K562 (cell line): ENCODE results near the gene NRG3. TPM values are rescaled to one million over a fixed set of nuclear protein-coding genes. Genes with fewer than 3 reads are reported as not detected.

Source experiments
- ATAC-seq: fragments of 200-7000 bp; cut with Tn5 transposase; 3 replicates; pipeline ENCODE4 v1.9.1; 2020; ENCODE audit warnings: moderate library complexity
- BruUV-seq: library from RNA; stranded (reverse); fragments of 400-500 nt; replicated peaks from 2 replicates; lab custom pipeline; 2021; lab: Mats Ljungman, UMichigan
- CTCF ChIA-PET: fragments of 300-600 bp; formaldehyde crosslinking; extraction: SDS; loops from one replicate; lab custom pipeline; 2021; ENCODE audit warnings: low intra/inter-chr PET ratio; lab: Yijun Ruan, JAX
- POLR2A ChIA-PET: fragments of 300-600, 350-650 bp; sonication (Branson Sonifier 250); formaldehyde crosslinking; extraction: SDS; loops from one replicate; lab custom pipeline; 2021; ENCODE audit warnings: antibody characterized with exemption, inconsistent platforms; lab: Yijun Ruan, JAX
- DNase-seq, 4 experiments: peaks; one replicate each; pipeline versions ENCODE4 v3.0.0 to v3.0.0-alpha.2; 2011 to 2018; ENCODE audit warnings: low spot score in 3 of 4, mixed read lengths in 3 of 4; ENCODE audit errors: extremely low read depth in 1 of 4
- FAIRE-seq: peaks from 2 replicates; lab custom pipeline; 2011; peaks lifted over from hg19 to GRCh38; lab: Jason Lieb, UNC
- H2AFZ ChIP-seq: 2 replicates; pipeline ENCODE4 v1.6.0; 2011; ENCODE audit warnings: low read depth, low read length, control low read depth, inconsistent platforms
- H3K27ac ChIP-seq: fragments of 200-600 bp; 3 replicates; pipeline ENCODE4 v1.8.0; 2011; ENCODE audit warnings: low read depth, mild to moderate bottlenecking, control low read depth, inconsistent platforms, low read length, moderate library complexity, mixed read lengths; ENCODE audit errors: extremely low read depth
- H3K27me3 ChIP-seq, 2 experiments: fragments of 300-600 bp in 1 of 2; 2 replicates in 1 of 2; 3 replicates in 1 of 2; pipeline versions ENCODE4 v1.6.0 to v1.8.0; 2011; ENCODE audit warnings: inconsistent platforms in 2 of 2, low read length in 2 of 2, mild to moderate bottlenecking in 1 of 2, mixed read lengths in 1 of 2, moderate library complexity in 1 of 2; ENCODE audit not compliant: control insufficient read depth in 2 of 2, insufficient read depth in 2 of 2
- H3K36me3 ChIP-seq: fragments of 300-600 bp; 3 replicates; pipeline ENCODE4 v1.8.0; 2011; ENCODE audit warnings: mild to moderate bottlenecking, low read length, inconsistent platforms; ENCODE audit not compliant: control insufficient read depth, insufficient read depth
- H3K4me1 ChIP-seq, 2 experiments: fragments of 200-600 bp in 1 of 2; replicated peaks in 1 of 2; 2 replicates in 1 of 2; 3 replicates in 1 of 2; pipeline versions ENCODE4 v1.5.1 to v1.8.0; 2011; ENCODE audit warnings: inconsistent platforms in 2 of 2, low read length in 2 of 2, mild to moderate bottlenecking in 1 of 2, mixed read lengths in 1 of 2, moderate library complexity in 1 of 2; ENCODE audit not compliant: control insufficient read depth in 2 of 2, insufficient read depth in 2 of 2
- H3K4me2 ChIP-seq: 2 replicates; pipeline ENCODE4 v1.6.1; 2011; ENCODE audit warnings: low read length, control low read depth, inconsistent platforms, mixed read lengths; ENCODE audit not compliant: insufficient read depth
- H3K4me3 ChIP-seq: fragments of 200-600 bp; sonication (generic), shearing (Covaris generic); 2 replicates; pipeline ENCODE4 v1.5.1; 2016; ENCODE audit warnings: control low read depth, inconsistent platforms
- H3K79me2 ChIP-seq: fragments of 200-600 bp; 3 replicates; pipeline ENCODE4 v1.8.0; 2011; ENCODE audit warnings: low read length, inconsistent platforms; ENCODE audit not compliant: control insufficient read depth, insufficient read depth
- H3K9ac ChIP-seq, 2 experiments: 2 replicates each; pipeline versions ENCODE4 v1.6.0 to v1.6.1; 2011; ENCODE audit warnings: low read depth in 2 of 2, low read length in 2 of 2, control low read depth in 1 of 2, inconsistent platforms in 1 of 2, mild to moderate bottlenecking in 1 of 2, mixed read lengths in 1 of 2; ENCODE audit not compliant: insufficient read depth in 1 of 2
- H3K9me1 ChIP-seq: one replicate; pipeline ENCODE4 v1.6.0; 2011; ENCODE audit warnings: inconsistent platforms, mild to moderate bottlenecking, low read length, moderate library complexity; ENCODE audit not compliant: control insufficient read depth, insufficient read depth
- H3K9me3 ChIP-seq: replicated peaks from 2 replicates; pipeline ENCODE4 v1.5.1; 2011; ENCODE audit warnings: low read depth, low read length, inconsistent platforms; ENCODE audit not compliant: control insufficient read depth, insufficient read depth
- H4K20me1 ChIP-seq: replicated peaks from 2 replicates; pipeline ENCODE4 v1.6.1; 2011; ENCODE audit warnings: low read length, inconsistent platforms, mixed read lengths; ENCODE audit not compliant: control insufficient read depth, insufficient read depth
- ARNT ChIP-seq, 2 experiments: fragments of 450-650 bp; IDR thresholded peaks; 2 replicates each; pipeline ENCODE4 v1.6.1; 2016; ENCODE audit warnings: mild to moderate bottlenecking in 1 of 2
- CBFA2T3 ChIP-seq: fragments of 450-650 bp; IDR thresholded peaks from 2 replicates; pipeline ENCODE4 v1.6.1; 2017
- HSF4 ChIP-seq: fragments of 250-450 bp; sonication (Bioruptor Pico); IDR thresholded peaks from 2 replicates; pipeline ENCODE4 v2.1.2; 2022; ENCODE audit warnings: mild to moderate bottlenecking, moderate library complexity, borderline replicate concordance
- MAFK ChIP-seq: IDR thresholded peaks from 2 replicates; pipeline ENCODE4 v1.6.1; 2011; ENCODE audit warnings: low read length, improper control_type of control experiment
- MEF2A ChIP-seq: IDR thresholded peaks from 2 replicates; pipeline ENCODE4 v1.6.1; 2011; ENCODE audit warnings: low read depth, mild to moderate bottlenecking, low read length, moderate library complexity; ENCODE audit not compliant: control insufficient read depth
- MXI1 ChIP-seq: IDR thresholded peaks from 2 replicates; pipeline ENCODE4 v1.6.1; 2011; ENCODE audit warnings: low read depth, mild to moderate bottlenecking, improper control_type of control experiment, low read length
- RBM22 ChIP-seq: fragments of 200-400 bp; formaldehyde crosslinking; IDR thresholded peaks from 2 replicates; pipeline ENCODE4 v1.6.1; 2018; ENCODE audit warnings: low read length, low read depth; ENCODE audit not compliant: poor library complexity, severe bottlenecking
- RFX7 ChIP-seq: fragments of 250-450 bp; sonication (Bioruptor Pico); IDR thresholded peaks from 2 replicates; pipeline ENCODE4 v1.5.1; 2021; ENCODE audit warnings: mild to moderate bottlenecking
- RUNX1 ChIP-seq: sonication (generic); IDR thresholded peaks from 2 replicates; pipeline ENCODE4 v1.6.1; 2016; ENCODE audit warnings: antibody characterized with exemption, low read depth
- SNIP1 ChIP-seq: fragments of 450-650 bp; IDR thresholded peaks from 2 replicates; pipeline ENCODE4 v1.7.1; 2017; ENCODE audit warnings: low read depth, mild to moderate bottlenecking
- SUPT5H ChIP-seq: fragments of 450-650 bp; IDR thresholded peaks from 2 replicates; pipeline ENCODE4 v1.6.1; 2016
- ZFP36 ChIP-seq: fragments of 150-350 bp; IDR thresholded peaks from 2 replicates; pipeline ENCODE4 v1.6.1; 2018; ENCODE audit warnings: low read length, low read depth; ENCODE audit not compliant: partially characterized antibody
- ZNF224 ChIP-seq: sonication (generic); formaldehyde crosslinking; IDR thresholded peaks from 2 replicates; pipeline ENCODE4 v1.8.0; 2022; ENCODE audit warnings: mild to moderate bottlenecking, missing genetic modification reagents
- ZNF23 ChIP-seq: fragments of 250-450 bp; sonication (Bioruptor Pico); IDR thresholded peaks from 2 replicates; pipeline ENCODE4 v1.4.0; 2020; ENCODE audit warnings: mild to moderate bottlenecking
- WGBS: fragments of 100-300 bp; shearing (Covaris generic); methylation state at CpG from one replicate; pipeline ENCODE4 v1.1.6; 2016; ENCODE audit warnings: low coverage, mixed read lengths; ENCODE audit not compliant: insufficient coverage; ENCODE audit errors: missing lambda C conversion rate; 5-methylcytosine and 5-hydroxymethylcytosine counted together
- in situ Hi-C: fragments of 300-500 bp; cut with MboI; formaldehyde crosslinking; loops from 4 replicates; pipeline ENCODE4 v1.15.0; 2018; ENCODE audit warnings: inconsistent platforms, mixed read lengths
- intact Hi-C: fragments of 100-400 bp; cut with micrococcal nuclease; formaldehyde crosslinking; loops from 2 replicates; pipeline ENCODE4 v1.14.2; 2022
- polyA plus RNA-seq, 8 experiments: library from polyadenylated mRNA; depleted of rRNA in 4 of 8; stranded (reverse) in 5 of 8; unstranded in 3 of 8; fragments of >200 nt; fragmentation: Nextera tagmentation in 2 of 8; fragmentation: Illumina TruSeq in 1 of 8; extraction: Ambion mirVana in 2 of 8; extraction: Trizol in 1 of 8; gene quantifications; 2 replicates each; pipeline versions ENCODE4 v1.2.1 to v1.2.3, GENCODE V29; 2011 to 2014; ENCODE audit warnings: inconsistent platforms in 1 of 8, missing spikeins in 1 of 8
- total RNA-seq, 7 experiments: library from RNA; depleted of rRNA in 6 of 7; stranded (reverse); fragments of >200 nt in 6 of 7; fragmentation: Illumina TruSeq in 2 of 7; extraction: Trizol in 2 of 7; gene quantifications; 2 replicates each; pipeline versions ENCODE4 v1.2.1 to v1.2.3, GENCODE V29; 2011 to 2021; ENCODE audit warnings: low replicate concordance in 1 of 7
- TF ChIP-seq, protein P1 (sequence below): sonication (generic); formaldehyde crosslinking; IDR thresholded peaks from 2 replicates; pipeline ENCODE4 v1.8.1; 2023; ENCODE audit warnings: missing genetic modification reagents, mild to moderate bottlenecking, borderline replicate concordance
- TF ChIP-seq, protein P2 (sequence below), 2 experiments: fragments of 450-650 bp in 1 of 2; sonication (generic) in 1 of 2; formaldehyde crosslinking; conservative IDR thresholded peaks; 2 replicates each; pipeline versions ENCODE4 v1.4.0 to v1.8.1; 2020 to 2022; ENCODE audit warnings: mild to moderate bottlenecking in 1 of 2, missing genetic modification reagents in 1 of 2
- TF ChIP-seq, protein P3 (sequence below): sonication (generic); formaldehyde crosslinking; IDR thresholded peaks from 2 replicates; pipeline ENCODE4 v1.4.0; 2020; ENCODE audit warnings: mild to moderate bottlenecking, missing genetic modification reagents

NRG3 gene
- total and polyA plus RNA-seq, 9 of the 15 experiments (the other 6 are each of a cell fraction or from before 2014, with no cell fraction given), result not detected

DNA sequence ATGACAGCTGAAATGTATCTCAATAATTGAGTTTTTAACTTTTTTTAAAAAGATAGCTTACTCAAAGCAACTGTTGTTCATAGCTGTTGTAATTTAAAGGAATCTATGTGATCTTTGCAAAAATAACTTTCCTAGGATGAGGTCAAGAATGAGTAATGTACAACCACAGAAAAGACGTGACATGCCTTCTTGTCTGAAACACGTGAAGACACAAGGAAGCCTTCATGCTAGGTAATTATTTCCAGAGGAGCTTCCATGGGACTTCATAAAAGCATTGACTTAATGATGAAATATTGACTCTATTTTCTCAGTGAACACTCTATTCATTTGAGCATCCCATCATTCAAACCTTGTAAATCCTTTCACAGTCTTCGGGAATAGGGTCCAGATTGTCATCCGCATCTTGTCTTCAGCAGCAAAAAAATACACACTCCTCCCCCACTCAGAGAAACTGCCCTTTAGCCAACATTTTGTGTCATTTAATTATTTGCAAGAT, 528.0 kb downstream of the NRG3 start:
- H3K79me2 ChIP-seq, result no peaks in the 10 kb centered on the region
- in situ Hi-C loops (no loop called here), intact Hi-C loops (no loop called here)
- H3K36me3 ChIP-seq, result no peaks in the 10 kb centered on the region
- no peaks in the 10 kb centered on the region for H3K9me3 ChIP-seq
- H3K27ac ChIP-seq, result no peak overlapping the region
- H3K4me3 ChIP-seq, result no peak overlapping the region
- H3K27me3 ChIP-seq, result no peaks in the 10 kb centered on the region
- no peak overlapping the region for H3K4me2 ChIP-seq
- 3% methylated on average over 4 of the region's 4 CpGs for WGBS
- no TSS peak for BruUV-seq
- FAIRE-seq, result no peak
- POLR2A ChIA-PET, result no interaction called here
- H4K20me1 ChIP-seq, result no peaks in the 10 kb centered on the region
- H3K9ac ChIP-seq, result no peak overlapping the region
- H3K4me1 ChIP-seq, result no peaks in the 10 kb centered on the region
- CTCF ChIA-PET, result no interaction called here
- ATAC-seq, result no peak
- H3K9me1 ChIP-seq, result no peaks in the 10 kb centered on the region
- no peak for DNase-seq
- H2AFZ ChIP-seq, result no peak overlapping the region
- TF ChIP-seq RBM22 (no peak), SUPT5H (no peak), ARNT (IDR thresholded peaks at IDR 0.05) (no peak), RUNX1 (no peak), CBFA2T3 (no peak), MXI1 (no peak), ZFP36 (no peak), SNIP1 (no peak), HSF4 (no peak), ZNF224 (CRISPR knock-in tag) (no peak), MAFK (no peak), MEF2A (no peak), RFX7 (no peak), ZNF23 (CRISPR knock-in tag) (no peak)
- TF ChIP-seq, protein P1, sequence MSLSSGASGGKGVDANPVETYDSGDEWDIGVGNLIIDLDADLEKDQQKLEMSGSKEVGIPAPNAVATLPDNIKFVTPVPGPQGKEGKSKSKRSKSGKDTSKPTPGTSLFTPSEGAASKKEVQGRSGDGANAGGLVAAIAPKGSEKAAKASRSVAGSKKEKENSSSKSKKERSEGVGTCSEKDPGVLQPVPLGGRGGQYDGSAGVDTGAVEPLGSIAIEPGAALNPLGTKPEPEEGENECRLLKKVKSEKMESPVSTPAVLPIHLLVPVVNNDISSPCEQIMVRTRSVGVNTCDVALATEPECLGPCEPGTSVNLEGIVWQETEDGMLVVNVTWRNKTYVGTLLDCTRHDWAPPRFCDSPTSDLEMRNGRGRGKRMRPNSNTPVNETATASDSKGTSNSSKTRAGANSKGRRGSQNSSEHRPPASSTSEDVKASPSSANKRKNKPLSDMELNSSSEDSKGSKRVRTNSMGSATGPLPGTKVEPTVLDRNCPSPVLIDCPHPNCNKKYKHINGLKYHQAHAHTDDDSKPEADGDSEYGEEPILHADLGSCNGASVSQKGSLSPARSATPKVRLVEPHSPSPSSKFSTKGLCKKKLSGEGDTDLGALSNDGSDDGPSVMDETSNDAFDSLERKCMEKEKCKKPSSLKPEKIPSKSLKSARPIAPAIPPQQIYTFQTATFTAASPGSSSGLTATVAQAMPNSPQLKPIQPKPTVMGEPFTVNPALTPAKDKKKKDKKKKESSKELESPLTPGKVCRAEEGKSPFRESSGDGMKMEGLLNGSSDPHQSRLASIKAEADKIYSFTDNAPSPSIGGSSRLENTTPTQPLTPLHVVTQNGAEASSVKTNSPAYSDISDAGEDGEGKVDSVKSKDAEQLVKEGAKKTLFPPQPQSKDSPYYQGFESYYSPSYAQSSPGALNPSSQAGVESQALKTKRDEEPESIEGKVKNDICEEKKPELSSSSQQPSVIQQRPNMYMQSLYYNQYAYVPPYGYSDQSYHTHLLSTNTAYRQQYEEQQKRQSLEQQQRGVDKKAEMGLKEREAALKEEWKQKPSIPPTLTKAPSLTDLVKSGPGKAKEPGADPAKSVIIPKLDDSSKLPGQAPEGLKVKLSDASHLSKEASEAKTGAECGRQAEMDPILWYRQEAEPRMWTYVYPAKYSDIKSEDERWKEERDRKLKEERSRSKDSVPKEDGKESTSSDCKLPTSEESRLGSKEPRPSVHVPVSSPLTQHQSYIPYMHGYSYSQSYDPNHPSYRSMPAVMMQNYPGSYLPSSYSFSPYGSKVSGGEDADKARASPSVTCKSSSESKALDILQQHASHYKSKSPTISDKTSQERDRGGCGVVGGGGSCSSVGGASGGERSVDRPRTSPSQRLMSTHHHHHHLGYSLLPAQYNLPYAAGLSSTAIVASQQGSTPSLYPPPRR, result no peak
- TF ChIP-seq, protein P2, sequence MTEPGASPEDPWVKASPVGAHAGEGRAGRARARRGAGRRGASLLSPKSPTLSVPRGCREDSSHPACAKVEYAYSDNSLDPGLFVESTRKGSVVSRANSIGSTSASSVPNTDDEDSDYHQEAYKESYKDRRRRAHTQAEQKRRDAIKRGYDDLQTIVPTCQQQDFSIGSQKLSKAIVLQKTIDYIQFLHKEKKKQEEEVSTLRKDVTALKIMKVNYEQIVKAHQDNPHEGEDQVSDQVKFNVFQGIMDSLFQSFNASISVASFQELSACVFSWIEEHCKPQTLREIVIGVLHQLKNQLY (CRISPR knock-in tag; conservative IDR thresholded peaks at IDR 0.05), result no peak
- TF ChIP-seq, protein P3, sequence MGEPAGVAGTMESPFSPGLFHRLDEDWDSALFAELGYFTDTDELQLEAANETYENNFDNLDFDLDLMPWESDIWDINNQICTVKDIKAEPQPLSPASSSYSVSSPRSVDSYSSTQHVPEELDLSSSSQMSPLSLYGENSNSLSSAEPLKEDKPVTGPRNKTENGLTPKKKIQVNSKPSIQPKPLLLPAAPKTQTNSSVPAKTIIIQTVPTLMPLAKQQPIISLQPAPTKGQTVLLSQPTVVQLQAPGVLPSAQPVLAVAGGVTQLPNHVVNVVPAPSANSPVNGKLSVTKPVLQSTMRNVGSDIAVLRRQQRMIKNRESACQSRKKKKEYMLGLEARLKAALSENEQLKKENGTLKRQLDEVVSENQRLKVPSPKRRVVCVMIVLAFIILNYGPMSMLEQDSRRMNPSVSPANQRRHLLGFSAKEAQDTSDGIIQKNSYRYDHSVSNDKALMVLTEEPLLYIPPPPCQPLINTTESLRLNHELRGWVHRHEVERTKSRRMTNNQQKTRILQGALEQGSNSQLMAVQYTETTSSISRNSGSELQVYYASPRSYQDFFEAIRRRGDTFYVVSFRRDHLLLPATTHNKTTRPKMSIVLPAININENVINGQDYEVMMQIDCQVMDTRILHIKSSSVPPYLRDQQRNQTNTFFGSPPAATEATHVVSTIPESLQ, result no peak
